Activated CD8-positive, alpha-beta T cell treated with anti-CD3 and anti-CD28 coated beads for 36 hours (primary cell): ENCODE data around the gene BLOC1S6. TPM values are rescaled to one million over a fixed set of nuclear protein-coding genes. Genes with fewer than 3 reads are reported as not detected.
A peak's percentile ranks its signal among the peaks of the same experiment; 100 is the strongest.

Experiments
- ATAC-seq: fragments of 200-7000 bp; cut with Tn5 transposase; one replicate; pipeline ENCODE4 v1.10.0; 2021; ENCODE audit warnings: mild to moderate bottlenecking, moderate library complexity
- CTCF ChIA-PET: fragments of 350-600 bp; sonication (Branson Sonifier 250); formaldehyde crosslinking; loops from one replicate; lab custom pipeline; 2021; ENCODE audit warnings: antibody characterized with exemption; lab: Charles Lee
- POLR2A ChIA-PET: fragments of 350-600 bp; sonication (Branson Sonifier 250); formaldehyde crosslinking; loops from one replicate; lab custom pipeline; 2021; ENCODE audit warnings: antibody characterized with exemption; lab: Charles Lee
- DNase-seq: peaks from one replicate; pipeline ENCODE4 v3.0.0-alpha.2; 2020
- H3K27ac Mint-ChIP-seq: one replicate; pipeline ENCODE4 v1.8.0; 2021; ENCODE audit warnings: mild to moderate bottlenecking, mixed read lengths
- H3K27me3 Mint-ChIP-seq: one replicate; pipeline ENCODE4 v1.8.0; 2021; ENCODE audit warnings: mixed read lengths
- H3K36me3 Mint-ChIP-seq: one replicate; pipeline ENCODE4 v1.8.0; 2021; ENCODE audit warnings: low read depth, mixed read lengths
- H3K4me1 Mint-ChIP-seq: one replicate; pipeline ENCODE4 v1.8.0; 2021; ENCODE audit warnings: low read depth, mixed read lengths
- H3K4me3 Mint-ChIP-seq: one replicate; pipeline ENCODE4 v1.8.0; 2021; ENCODE audit warnings: mild to moderate bottlenecking, moderate library complexity, mixed read lengths
- H3K9me3 Mint-ChIP-seq: one replicate; pipeline ENCODE4 v1.8.0; 2021; ENCODE audit warnings: mixed read lengths
- intact Hi-C: fragments of 100-400 bp; cut with micrococcal nuclease; formaldehyde crosslinking; loops from one replicate; pipeline ENCODE4 v1.10.0; 2022
- total RNA-seq, 2 experiments: library from RNA; stranded (reverse); gene quantifications; one replicate each; pipeline ENCODE4 v1.2.3, GENCODE V29; 2021
- TF ChIP-seq, protein P1 (sequence below): fragments of 200-600 bp; IDR thresholded peaks from one replicate; pipeline ENCODE4 v1.8.0; 2022; ENCODE audit warnings: antibody characterized with exemption, mild to moderate bottlenecking

BLOC1S6 gene
- total RNA-seq, 2 experiments from 2014 or later = 43.3 to 46.9 TPM

DNA sequence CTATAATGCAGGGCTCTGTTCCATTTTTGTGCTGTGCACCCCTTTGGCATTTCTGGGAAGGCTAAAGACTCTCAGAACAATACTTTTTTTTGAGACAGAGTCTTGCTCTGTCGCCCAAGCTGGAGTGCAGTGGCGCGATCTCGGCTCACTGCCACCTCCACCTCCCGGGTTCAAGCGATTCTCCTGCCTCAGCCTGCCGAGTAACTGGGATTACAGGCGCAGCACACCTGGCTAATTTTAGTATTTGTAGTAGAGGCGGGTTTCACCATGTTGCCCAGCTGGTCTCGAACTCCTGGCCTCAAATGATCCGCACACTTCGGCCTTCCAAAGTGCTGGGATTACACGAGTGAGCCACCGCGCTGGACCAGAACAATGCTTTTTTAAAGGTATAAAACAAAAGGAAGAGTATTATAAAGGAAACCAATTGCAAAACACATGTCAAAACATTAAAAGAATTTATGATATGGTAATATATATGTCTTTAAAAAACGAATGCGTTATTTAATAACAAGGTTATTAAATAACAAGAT lies 48.6 kb downstream of the BLOC1S6 start:
- Mint-ChIP-seq H3K27me3 (no peaks in the 10 kb centered on the region), H3K36me3 (peaks cover 36% of the 10 kb centered on the region), H3K4me1 (peaks cover 48% of the 10 kb centered on the region), H3K9me3 (no peaks in the 10 kb centered on the region), H3K27ac (peak overlapping the region; percentile 94), H3K4me3 (peak overlapping the region; percentile 99)
- DNase-seq = no peak
- ATAC-seq = no peak
- intact Hi-C loops = no loop called here
- TF ChIP-seq, protein P1, sequence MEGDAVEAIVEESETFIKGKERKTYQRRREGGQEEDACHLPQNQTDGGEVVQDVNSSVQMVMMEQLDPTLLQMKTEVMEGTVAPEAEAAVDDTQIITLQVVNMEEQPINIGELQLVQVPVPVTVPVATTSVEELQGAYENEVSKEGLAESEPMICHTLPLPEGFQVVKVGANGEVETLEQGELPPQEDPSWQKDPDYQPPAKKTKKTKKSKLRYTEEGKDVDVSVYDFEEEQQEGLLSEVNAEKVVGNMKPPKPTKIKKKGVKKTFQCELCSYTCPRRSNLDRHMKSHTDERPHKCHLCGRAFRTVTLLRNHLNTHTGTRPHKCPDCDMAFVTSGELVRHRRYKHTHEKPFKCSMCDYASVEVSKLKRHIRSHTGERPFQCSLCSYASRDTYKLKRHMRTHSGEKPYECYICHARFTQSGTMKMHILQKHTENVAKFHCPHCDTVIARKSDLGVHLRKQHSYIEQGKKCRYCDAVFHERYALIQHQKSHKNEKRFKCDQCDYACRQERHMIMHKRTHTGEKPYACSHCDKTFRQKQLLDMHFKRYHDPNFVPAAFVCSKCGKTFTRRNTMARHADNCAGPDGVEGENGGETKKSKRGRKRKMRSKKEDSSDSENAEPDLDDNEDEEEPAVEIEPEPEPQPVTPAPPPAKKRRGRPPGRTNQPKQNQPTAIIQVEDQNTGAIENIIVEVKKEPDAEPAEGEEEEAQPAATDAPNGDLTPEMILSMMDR = no peak
- ChIA-PET POLR2A (interaction anchor here (1.0 to 2.0 kb wide), 4 partner anchors 13 to 49 kb away, joined by 3 to 11 read pairs (median 4); partner anchors contain the start of gene BLOC1S6), CTCF (interaction anchor here (1.0 to 2.3 kb wide), 5 partner anchors 10 to 178 kb away, joined by 3 to 8 read pairs (median 6); partner anchors contain the start of gene BLOC1S6)

- CTCF ChIA-PET = interaction anchor here (0.7 to 2.0 kb wide), 5 partner anchors 23 to 206 kb away, joined by 3 to 7 read pairs (median 5); no protein-coding TSS in a partner anchor
Observed at GRCh38 chr15:45637141-45637540, 50.0 kb downstream of the BLOC1S6 start.

DNA sequence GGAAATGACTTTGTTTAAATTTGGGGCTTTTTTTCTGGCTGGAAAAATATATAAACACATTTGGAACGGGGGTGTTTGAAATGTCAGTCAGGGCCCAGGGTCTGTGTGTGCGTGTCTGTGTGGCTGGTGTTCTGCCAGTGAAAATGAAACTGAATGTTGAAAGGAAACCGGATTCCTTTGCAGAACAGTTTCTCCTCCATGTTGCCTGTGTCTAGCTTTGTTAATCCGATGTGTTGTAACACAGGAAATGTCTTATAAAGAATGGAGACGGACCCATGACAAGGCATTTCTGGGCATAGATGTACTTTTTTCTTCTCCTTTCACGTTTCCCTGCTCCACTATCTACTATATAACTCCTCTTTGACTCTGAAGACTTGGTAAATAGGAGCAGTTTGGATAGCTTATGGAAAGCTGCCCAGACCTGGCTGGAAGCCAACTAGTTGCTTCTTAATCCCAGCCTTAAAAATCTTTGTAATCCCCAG lies 50.4 kb downstream of the BLOC1S6 start:
- ChIA-PET POLR2A (interaction anchor here (1.1 to 1.5 kb wide), 4 partner anchors 10 to 182 kb away, joined by 3 to 6 read pairs (median 4); partner anchors contain the start of gene BLOC1S6), CTCF (interaction anchor here (0.7 to 2.0 kb wide), 5 partner anchors 24 to 207 kb away, joined by 3 to 7 read pairs (median 5); no protein-coding TSS in a partner anchor)
- no peaks in the 10 kb centered on the region for H3K9me3 Mint-ChIP-seq
- H3K27ac Mint-ChIP-seq = peak overlapping the region; percentile 94
- peak overlapping the region; percentile 71 for H3K4me3 Mint-ChIP-seq
- DNase-seq (peak; percentile 77), ATAC-seq (peak; percentile 76)
- no peaks in the 10 kb centered on the region for H3K27me3 Mint-ChIP-seq
- intact Hi-C loops = no loop called here
- peaks cover 41% of the 10 kb centered on the region for H3K36me3 Mint-ChIP-seq
- TF ChIP-seq, protein P1 = no peak
- peaks cover 60% of the 10 kb centered on the region for H3K4me1 Mint-ChIP-seq

More at GRCh38 chr15:45637141-45637540, 50.0 kb downstream of the BLOC1S6 start:
- POLR2A ChIA-PET = interaction anchor here (1.0 to 1.5 kb wide), 5 partner anchors 8 to 182 kb away, joined by 3 to 6 read pairs (median 4); partner anchors contain the start of gene BLOC1S6
- TF ChIP-seq, protein P1 = no peak
- ATAC-seq (peak; percentile 16), DNase-seq (no peak)
- H3K4me3 Mint-ChIP-seq = peak overlapping the region; percentile 71
- H3K36me3 Mint-ChIP-seq = peaks cover 39% of the 10 kb centered on the region
- intact Hi-C loops = no loop called here
- H3K27ac Mint-ChIP-seq = peak overlapping the region; percentile 94
- no peaks in the 10 kb centered on the region for H3K27me3 Mint-ChIP-seq
- peaks cover 58% of the 10 kb centered on the region for H3K4me1 Mint-ChIP-seq
- no peaks in the 10 kb centered on the region for H3K9me3 Mint-ChIP-seq

GRCh38 chr15:45640616-45641015 lies 53.4 kb downstream of the BLOC1S6 start:
- CTCF ChIA-PET = interaction anchor here (2.7 kb wide), 1 partner anchor 64 kb away, joined by 7 read pairs; no protein-coding TSS in a partner anchor
- ATAC-seq (no peak), DNase-seq (no peak)
- Mint-ChIP-seq H3K4me3 (no peak overlapping the region), H3K36me3 (peaks cover 42% of the 10 kb centered on the region), H3K27ac (peak overlapping the region; percentile 21), H3K4me1 (peaks cover 83% of the 10 kb centered on the region), H3K9me3 (no peaks in the 10 kb centered on the region), H3K27me3 (no peaks in the 10 kb centered on the region)
- intact Hi-C loops = no loop called here
- TF ChIP-seq, protein P1 = no peak
- POLR2A ChIA-PET = interaction anchor here (3.7 kb wide), 1 partner anchor 53 kb away, joined by 19 read pairs; the partner anchor contains the start of gene BLOC1S6
